Upper lobe of right lung (tissue), 1 donor: Measurements from ENCODE around the gene CC2D1B. TPM values are rescaled to one million over a fixed set of nuclear protein-coding genes. Genes with fewer than 3 reads are reported as not detected.

Experiments
- ATAC-seq: fragments of 200-7000 bp; cut with Tn5 transposase; one replicate; pipeline ENCODE4 v1.9.1; 2020; ENCODE audit warnings: mild to moderate bottlenecking, moderate library complexity
- DNase-seq: peaks from one replicate; pipeline ENCODE4 v3.0.0-alpha.2; 2020
- H3K27ac ChIP-seq: fragments of 200-600 bp; one replicate; pipeline ENCODE4 v1.8.0; 2022
- H3K27me3 ChIP-seq: fragments of 200-600 bp; one replicate; pipeline ENCODE4 v1.8.0; 2022; ENCODE audit warnings: mild to moderate bottlenecking
- H3K36me3 ChIP-seq: fragments of 200-600 bp; one replicate; pipeline ENCODE4 v1.8.0; 2022
- H3K4me1 ChIP-seq: fragments of 200-600 bp; one replicate; pipeline ENCODE4 v1.8.0; 2022
- H3K4me3 ChIP-seq: fragments of 200-600 bp; one replicate; pipeline ENCODE4 v1.8.0; 2022; ENCODE audit warnings: mild to moderate bottlenecking
- H3K9me3 ChIP-seq: fragments of 200-600 bp; one replicate; pipeline ENCODE4 v1.8.0; 2022
- intact Hi-C: fragments of 100-400 bp; cut with DNase I; formaldehyde crosslinking; loops from one replicate; pipeline ENCODE4 v1.11.0; 2022
- total RNA-seq: library from RNA; stranded (reverse); fragmentation: NEBNext Ultra II Directional; extraction: Animal tissue kit (Norgen Biotek cat#: 25700); gene quantifications from one replicate; pipeline ENCODE4 v1.2.1, GENCODE V29; 2021
- TF ChIP-seq, protein P1 (sequence below): fragments of 200-600 bp; IDR thresholded peaks from one replicate; pipeline ENCODE4 v1.8.0; 2022; ENCODE audit warnings: antibody characterized with exemption
- donor health status: DM: no; HTN: yes; CAD: no; lungs with severe emphysema.

The CC2D1B gene
- total RNA-seq, 1 donor from 2014 or later = 52.5 TPM

DNA sequence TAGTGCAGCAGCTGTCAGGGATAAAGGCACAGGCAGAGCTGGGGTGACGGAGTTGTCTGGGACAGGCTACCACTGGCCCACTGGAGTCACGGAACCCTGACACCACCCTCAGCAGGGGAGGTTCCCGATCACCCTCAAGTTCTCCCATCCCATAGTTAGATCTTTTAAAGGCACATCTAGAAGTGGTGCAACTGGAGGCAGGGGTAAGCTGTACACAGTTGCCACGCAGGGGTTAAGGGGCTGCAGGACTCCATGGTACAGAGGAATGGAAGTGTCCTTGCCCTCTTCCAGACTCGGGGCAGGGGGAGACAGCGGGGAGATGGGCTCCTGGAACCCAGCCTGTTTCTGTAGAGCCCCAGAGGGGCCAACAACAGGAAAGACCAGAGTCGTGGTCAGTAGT, 13.3 kb downstream of the CC2D1B start:
- Histone ChIP-seq H3K4me3 (no peak overlapping the region), H3K27ac (no peak overlapping the region), H3K4me1 (no peaks in the 10 kb centered on the region), H3K9me3 (no peaks in the 10 kb centered on the region), H3K27me3 (no peaks in the 10 kb centered on the region), H3K36me3 (peaks cover 69% of the 10 kb centered on the region)
- TF ChIP-seq, protein P1, sequence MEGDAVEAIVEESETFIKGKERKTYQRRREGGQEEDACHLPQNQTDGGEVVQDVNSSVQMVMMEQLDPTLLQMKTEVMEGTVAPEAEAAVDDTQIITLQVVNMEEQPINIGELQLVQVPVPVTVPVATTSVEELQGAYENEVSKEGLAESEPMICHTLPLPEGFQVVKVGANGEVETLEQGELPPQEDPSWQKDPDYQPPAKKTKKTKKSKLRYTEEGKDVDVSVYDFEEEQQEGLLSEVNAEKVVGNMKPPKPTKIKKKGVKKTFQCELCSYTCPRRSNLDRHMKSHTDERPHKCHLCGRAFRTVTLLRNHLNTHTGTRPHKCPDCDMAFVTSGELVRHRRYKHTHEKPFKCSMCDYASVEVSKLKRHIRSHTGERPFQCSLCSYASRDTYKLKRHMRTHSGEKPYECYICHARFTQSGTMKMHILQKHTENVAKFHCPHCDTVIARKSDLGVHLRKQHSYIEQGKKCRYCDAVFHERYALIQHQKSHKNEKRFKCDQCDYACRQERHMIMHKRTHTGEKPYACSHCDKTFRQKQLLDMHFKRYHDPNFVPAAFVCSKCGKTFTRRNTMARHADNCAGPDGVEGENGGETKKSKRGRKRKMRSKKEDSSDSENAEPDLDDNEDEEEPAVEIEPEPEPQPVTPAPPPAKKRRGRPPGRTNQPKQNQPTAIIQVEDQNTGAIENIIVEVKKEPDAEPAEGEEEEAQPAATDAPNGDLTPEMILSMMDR = no peak
- peak; percentile 48 for DNase-seq
- intact Hi-C loops = no loop called here
- peak; percentile 10 for ATAC-seq

DNA sequence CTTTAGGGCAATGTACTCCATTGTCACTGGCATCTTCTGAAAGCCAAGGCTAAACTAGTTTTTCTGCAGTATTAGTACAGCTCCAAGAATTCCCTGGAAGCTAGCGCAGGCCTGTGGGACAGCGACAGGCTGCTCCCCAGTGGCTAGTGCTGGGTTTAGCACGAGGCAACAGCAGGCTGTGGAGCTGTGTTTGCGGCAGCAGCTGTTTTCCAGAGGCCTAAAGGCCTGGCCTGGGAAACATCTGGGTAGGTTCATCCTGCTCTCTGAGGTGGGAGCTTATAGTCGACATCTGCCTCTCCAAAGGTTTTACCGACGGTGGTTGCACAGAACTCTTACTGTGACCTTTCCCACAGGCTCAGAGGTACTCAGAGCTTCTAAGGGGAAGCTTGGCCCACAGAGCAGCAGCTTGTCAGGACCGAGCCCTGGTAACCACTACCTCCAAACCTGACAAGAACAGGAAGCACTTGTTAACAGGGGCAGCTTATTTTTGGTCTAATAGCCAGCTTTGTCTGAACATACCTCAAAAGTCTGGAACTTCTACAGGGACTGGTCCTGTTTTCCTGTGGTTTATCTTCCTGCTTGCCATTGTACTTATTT, 17.2 kb downstream of the CC2D1B start:
- TF ChIP-seq, protein P1 = no peak
- Histone ChIP-seq H3K27ac (no peak overlapping the region), H3K36me3 (peaks cover 41% of the 10 kb centered on the region), H3K4me1 (no peaks in the 10 kb centered on the region), H3K4me3 (no peak overlapping the region), H3K27me3 (no peaks in the 10 kb centered on the region), H3K9me3 (no peaks in the 10 kb centered on the region)
- peak; percentile 50 for ATAC-seq
- intact Hi-C loops = no loop called here
- DNase-seq = peak; percentile 44

DNA sequence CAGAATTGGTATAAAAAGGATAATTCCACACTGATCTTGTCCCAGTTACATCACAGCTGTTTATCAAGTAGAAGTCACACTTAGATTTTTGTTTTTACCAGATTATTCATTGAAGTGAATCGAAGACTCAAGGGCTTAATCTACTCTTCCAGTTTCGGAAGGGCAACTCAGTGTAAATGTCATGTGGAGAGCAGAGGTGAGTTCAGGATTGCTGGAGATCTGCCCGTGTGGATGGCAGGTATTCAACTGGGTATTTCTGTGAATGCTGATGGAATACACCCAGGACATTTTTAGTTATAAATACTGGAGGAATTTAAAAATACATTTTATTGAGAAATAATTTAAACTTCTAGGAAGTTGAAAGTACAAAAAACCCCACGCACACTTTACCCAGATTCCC, 19.4 kb downstream of the CC2D1B start:
- Histone ChIP-seq H3K27ac (no peak overlapping the region), H3K9me3 (no peaks in the 10 kb centered on the region), H3K36me3 (peaks cover 24% of the 10 kb centered on the region), H3K27me3 (no peaks in the 10 kb centered on the region), H3K4me3 (no peak overlapping the region), H3K4me1 (no peaks in the 10 kb centered on the region)
- DNase-seq (no peak), ATAC-seq (no peak)
- TF ChIP-seq, protein P1 = no peak
- intact Hi-C loops = no loop called here

DNA sequence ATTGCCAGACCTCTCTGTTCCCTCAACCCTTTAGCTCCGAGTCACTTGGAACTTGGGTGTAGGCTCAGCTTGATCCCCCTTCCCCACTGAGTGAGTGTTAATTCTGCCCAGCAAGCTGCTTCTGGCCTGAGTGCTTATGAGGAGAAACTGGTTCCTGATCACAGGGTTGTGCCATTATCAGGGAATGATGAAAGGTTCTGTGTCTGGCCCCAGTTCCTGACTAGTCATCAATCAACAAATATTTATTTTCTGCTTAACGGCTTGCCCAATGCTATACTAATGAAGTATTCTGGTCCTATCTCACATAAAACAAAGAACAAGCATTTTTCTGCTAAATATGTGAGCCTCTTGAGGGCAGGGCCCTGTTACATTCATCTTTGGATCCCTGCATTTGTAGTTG, 20.8 kb downstream of the CC2D1B start:
- Histone ChIP-seq H3K4me3 (no peak overlapping the region), H3K36me3 (peaks cover 13% of the 10 kb centered on the region), H3K27me3 (no peaks in the 10 kb centered on the region), H3K9me3 (no peaks in the 10 kb centered on the region), H3K4me1 (no peaks in the 10 kb centered on the region), H3K27ac (no peak overlapping the region)
- intact Hi-C loops = no loop called here
- no peak for DNase-seq
- TF ChIP-seq, protein P1 = no peak
- ATAC-seq = no peak

DNA sequence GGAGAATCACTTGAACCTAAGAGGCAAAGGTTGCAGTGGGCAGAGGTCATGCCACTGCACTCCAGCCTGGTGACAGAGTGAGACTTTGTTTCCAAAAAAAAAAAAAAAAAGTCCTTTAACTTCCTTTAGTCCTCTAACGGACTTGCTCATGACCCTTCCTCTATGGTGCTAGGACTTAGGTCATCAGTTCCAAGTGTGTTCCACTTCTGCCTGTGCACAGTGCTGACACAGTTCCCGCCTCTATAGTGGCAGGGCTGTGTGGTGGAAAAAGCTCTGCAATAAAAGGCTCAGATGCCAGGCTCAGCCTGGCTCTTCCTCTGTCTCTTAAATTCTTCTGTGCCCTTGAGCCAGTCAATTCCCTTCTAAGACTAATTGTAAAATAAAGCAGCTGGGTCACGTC, 22.0 kb downstream of the CC2D1B start:
- Histone ChIP-seq H3K27ac (no peak overlapping the region), H3K9me3 (no peaks in the 10 kb centered on the region), H3K36me3 (peaks cover 23% of the 10 kb centered on the region), H3K27me3 (no peaks in the 10 kb centered on the region), H3K4me3 (no peak overlapping the region), H3K4me1 (no peaks in the 10 kb centered on the region)
- TF ChIP-seq, protein P1 = no peak
- intact Hi-C loops = no loop called here
- no peak for DNase-seq
- ATAC-seq = peak; percentile 51
